Measurements from ENCODE around the gene ZNF565. TPM values are rescaled to one million over a fixed set of nuclear protein-coding genes. Genes with fewer than 3 reads are reported as not detected.
"Not testable (repeated sequence)": the region's sequence is repeated elsewhere in the genome, so short reads cannot be mapped to it uniquely, and the experiment has no call there.

ZNF565 gene
- total RNA-seq, 1 donor from 2014 or later: 2.2 TPM

DNA sequence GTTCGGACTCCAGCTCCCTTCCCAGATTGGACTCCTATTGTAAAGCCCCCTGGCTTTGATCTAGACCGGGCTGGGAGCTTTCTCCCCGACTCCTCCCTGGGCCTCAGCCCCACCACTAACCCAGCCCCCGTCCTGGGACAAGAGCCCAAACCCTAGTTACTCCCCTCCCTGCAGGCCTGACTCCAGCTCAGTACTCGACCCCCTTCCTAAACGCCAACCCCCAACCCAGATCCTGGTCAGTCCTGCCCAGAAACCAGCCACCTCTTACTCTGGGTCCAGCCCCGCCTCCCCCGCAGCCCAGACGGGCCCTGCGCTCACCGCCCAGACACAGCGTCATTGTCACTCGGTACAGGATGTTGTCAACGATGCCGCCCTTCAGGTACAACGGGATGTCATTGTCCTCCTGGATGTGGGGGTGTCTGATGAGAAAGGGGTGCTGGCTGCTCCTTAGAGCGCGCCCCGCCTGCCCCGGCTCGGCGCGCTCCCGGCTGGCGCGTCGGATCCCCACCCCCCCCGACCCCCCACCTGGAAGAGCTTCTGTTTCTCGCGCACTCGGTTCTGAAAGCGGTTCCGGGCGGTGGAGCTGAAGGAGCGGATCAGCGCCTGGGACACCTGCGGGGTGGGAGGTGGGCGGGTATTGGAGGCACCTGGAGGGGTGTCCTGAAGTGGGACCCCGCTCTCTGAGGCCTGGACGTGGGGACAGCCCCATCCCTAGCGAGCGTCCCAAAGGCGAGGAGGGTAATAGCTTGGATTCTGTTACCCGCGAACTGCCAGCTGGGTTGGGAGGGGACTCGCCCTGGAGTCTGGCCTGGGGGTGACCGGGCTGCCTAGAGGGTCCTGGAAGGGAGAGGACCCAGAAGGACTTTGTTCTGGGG is 63.1 kb downstream of the ZNF565 start:
- intact Hi-C loops (cut with micrococcal nuclease): no loop called here

DNA sequence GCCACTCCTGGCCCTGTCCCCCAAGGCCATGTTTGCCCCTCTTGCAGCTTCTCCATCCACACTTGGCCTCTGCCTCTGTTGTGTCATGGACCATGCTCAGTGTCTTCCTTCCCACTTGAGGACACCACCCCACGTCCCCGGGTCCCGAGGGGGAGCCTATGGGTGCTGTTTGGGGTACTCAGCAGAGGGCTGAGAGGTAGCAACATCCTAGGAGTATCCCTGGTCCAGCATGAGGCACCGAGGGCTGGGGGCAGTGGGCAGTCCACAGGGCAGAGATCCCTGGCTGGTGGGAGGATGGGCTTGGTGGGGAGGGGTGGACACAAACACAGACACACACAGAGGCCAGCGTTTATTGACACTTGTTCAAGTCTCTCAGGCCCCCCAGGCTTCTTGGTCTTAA is 63.9 kb downstream of the ZNF565 start:
- intact Hi-C loops (cut with micrococcal nuclease): no loop called here

DNA sequence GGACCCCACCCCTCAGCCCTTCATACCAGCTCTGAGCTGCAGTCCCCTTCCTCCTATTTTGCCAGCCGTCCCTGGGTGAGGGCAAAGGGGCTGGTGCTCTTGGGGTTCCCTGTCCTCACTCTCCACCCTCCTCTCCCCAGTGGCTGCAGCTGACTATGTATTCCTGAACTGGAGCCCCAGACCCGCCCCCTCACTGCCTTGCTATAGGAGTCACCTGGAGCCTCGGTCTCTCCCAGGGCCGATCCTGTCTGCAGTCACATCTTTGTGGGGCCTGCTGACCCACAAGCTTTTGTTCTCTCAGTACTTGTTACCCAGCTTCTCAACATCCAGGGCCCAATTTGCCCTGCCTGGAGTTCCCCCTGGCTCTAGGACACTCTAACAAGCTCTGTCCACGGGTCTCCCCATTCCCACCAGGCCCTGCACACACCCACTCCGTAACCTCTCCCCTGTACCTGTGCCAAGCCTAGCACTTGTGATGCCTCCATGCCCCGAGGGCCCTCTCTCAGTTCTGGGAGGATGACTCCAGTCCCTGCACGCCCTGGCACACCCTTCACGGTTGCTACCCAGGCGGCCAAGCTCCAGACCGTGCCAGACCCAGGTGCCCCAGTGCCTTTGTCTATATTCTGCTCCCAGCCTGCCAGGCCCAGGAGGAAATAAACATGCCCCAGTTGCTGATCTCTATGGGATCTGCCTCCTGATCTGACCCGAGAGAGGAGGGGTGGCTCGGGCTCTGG is 64.6 kb downstream of the ZNF565 start:
- intact Hi-C loops (cut with micrococcal nuclease): no loop called here

DNA sequence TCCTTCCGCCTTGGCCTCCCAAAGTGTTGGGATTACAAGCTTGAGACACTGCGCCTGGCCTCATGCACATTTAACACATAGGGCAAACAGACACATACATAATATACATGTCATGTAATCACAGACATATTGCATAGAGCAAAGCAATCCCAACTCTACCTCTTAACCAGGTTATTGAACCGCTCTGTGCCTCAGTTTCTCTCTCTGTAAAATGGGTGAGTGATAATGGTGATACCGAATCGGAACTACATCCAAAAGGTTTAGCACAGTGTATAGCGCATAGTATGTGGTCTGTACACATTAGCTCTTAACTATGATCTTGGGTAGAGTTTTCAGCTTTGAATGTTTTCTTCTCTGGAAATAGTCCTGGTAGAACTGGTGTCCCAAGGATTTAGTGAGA is 69.8 kb downstream of the ZNF565 start:
- intact Hi-C loops (cut with micrococcal nuclease): loop anchor here (5.0 kb wide), 2 partner anchors 233 to 1323 kb away; partner anchors contain the start of genes ZFP14, ZNF569 and ZNF570

DNA sequence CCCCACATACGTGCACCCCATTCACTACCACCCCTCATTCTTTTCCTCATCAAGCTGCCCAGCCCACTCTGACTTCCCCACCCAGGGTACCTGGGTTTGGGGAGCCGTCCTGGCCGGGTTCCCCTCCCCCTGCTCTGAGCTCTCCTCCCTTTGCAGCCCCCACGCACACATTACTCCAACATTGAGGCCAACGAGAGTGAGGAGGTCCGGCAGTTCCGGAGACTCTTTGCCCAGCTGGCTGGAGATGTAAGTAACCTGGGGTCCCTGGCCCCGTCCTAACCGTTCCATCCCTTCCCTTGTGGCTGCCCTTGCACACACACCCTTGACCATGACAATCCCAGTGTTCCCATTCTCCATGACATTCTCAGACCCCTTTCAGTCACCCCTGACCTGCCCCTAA is 72.0 kb downstream of the ZNF565 start:
- intact Hi-C loops (cut with micrococcal nuclease): loop anchor here (5.0 kb wide), 2 partner anchors 235 to 1325 kb away; partner anchors contain the start of genes ZFP14, ZNF569 and ZNF570

DNA sequence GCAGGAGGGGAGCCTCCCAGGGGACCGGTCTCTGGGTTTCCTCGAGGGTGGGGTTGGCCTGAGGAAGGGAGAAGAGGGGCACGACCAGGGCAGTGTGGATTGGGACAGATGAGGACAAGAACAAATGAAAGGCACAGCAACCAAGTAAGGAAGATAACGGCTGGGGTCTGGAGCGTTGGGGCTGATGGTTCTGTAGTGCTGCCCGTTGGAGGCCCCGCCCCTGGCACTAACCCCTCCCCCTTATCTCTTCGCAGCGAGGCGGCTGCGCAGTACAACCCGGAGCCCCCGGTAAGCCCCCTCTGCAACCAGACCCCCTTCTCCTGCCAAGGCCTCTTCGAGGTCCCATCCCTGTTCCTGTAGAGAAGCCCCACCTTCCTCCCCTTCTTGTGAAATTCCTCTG is 72.4 kb downstream of the ZNF565 start:
- intact Hi-C loops (cut with micrococcal nuclease): loop anchor here (5.0 kb wide), 2 partner anchors 235 to 1325 kb away; partner anchors contain the start of genes ZFP14, ZNF569 and ZNF570

DNA sequence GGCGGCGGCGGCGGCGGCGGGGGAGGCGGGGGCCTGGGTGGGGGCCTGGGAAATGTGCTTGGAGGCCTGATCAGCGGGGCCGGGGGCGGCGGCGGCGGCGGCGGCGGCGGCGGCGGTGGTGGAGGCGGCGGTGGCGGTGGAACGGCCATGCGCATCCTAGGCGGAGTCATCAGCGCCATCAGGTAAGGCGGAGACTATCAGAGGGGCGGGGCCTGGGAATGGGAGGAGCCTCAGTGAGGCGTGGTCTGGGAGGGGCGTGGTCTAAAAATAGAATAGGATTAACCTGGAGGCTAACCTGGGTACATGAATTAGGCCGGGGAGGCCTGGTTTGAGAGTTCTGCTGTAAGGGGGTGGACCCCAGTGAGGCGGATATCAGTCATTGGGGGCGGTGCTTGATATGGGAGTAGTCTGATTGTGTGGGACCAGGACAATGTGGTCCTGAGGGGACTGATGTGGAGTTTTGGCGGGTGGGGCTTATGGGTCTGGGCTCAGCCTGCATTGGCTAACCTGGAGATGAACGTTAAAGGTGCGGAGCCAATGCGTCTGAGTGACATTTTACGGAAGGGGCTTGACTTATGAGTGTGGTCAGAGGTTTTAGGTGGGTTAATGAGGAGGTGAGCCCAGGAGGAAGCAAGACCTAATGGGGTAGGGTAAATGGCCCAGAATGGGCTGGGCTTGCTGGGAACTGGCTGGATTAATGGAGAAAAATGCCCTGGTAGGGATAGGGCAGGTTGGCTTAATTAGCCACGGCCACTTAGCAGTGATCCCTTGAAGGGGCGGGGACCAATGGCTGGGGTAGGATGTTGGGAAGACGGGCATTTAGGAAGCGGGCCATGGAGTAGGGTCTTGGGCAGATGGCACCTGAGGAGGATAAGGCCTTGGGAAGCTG is 73.2 kb downstream of the ZNF565 start:
- intact Hi-C loops (cut with micrococcal nuclease): loop anchor here (1.0 to 5.0 kb wide), 8 partner anchors 9 to 1326 kb away; partner anchors contain the start of genes TBCB, THAP8, WDR62 and ZFP14

DNA sequence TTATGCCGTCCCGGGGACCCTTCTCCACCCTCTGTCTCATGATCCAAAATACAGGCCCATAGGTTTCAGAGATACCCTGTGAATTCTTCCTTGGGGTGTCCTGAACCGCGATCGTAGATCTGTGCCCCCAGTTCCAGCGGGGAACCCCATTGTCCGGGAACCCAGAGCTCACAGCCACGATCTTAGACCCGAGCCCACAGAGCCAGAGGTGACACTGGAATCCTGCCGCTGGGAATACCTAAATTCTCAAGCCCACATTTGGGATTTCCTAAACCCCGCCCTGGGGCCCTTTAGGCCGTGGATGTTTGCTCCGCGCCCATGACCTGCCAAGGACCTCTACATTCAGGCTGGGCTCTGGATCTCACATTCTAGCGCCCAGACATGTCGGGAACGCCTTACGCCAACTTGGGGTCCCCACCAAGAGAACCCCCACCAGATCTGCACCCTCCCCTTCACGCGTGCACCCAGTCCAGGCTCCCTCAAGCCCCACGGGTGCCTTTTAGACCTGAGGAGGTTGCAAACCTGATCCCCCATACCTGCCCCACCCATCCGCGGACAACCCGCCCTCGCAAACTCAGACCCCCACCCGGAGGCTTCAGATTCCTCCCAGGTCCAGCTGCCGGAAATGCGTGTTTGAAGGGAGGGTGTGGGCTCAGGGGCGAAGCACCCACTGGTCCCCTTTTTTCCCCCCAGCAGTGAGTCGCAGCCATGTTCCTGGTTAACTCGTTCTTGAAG is 74.0 kb downstream of the ZNF565 start:
- intact Hi-C loops (cut with micrococcal nuclease): loop anchor here (1.0 to 5.0 kb wide), 8 partner anchors 8 to 1327 kb away; partner anchors contain the start of genes TBCB, THAP8, WDR62 and ZFP14

DNA sequence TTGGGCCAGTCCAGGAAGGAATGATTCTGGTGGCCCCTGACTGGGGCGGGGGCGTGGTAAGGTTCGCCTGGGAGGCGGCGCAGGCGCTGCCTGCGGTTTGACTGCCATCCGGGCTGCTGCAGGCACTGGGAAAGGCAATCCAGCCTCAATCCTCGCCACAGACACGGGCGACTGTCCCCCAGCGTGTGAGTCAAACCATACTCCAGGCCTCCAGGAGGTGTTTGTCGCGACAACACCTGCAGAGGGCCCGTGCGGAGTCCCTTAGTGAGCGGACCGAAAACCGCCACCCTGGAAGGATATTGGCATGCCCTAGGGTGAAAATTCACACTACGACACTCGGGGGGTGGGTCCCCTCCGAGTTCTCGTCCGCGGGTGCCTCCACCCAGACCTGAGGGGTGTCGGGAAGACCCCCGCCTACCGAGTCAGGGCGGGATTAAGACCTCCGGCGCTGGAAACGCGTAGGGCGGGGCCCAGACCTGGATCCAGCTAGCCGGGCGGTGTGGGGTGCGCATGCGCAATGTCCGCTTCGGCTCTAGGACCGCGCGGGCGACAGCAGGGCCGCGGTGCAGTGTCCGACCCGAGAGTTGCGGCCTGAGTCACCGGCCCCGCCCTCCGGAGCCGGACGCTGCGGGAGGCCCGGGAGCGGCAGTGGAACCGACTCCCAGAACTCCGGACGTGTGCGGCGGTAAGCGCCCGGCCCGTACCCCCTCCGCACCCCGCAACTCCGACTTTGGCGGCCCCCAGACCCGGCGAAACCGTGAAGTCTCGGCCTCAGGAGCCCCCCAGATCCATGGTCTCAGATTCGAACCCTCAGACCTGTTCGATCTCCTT is 74.8 kb downstream of the ZNF565 start, which contains the start of gene CAPNS1:
Gene CAPNS1, plus strand, starts transcription at position 594 of the 831 bp plus-strand sequence. CDS start 946 bp downstream, outside the sequence.
- intact Hi-C loops (cut with micrococcal nuclease): loop anchor here (1.0 to 5.0 kb wide), 4 partner anchors 144 to 1328 kb away; partner anchors contain the start of genes SDHAF1, ZFP14, ZNF569 and ZNF570

DNA sequence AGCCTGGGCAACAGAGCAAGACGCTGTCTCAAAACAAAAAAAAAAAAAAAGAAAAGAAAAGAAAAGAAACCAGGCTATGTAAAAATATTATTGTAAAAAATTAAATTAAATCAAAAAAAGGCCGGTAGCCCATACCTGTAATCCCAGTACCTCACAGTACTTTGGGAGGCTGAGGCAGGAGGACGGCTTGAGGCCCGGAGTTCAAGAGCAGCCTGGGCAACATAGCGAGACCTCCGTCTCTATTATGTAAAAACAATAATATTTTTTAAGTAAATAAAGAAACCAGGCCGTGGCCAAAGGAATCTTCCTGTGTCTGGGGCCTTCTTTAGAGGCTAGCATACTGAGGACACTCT is 75.4 kb downstream of the ZNF565 start:
- intact Hi-C loops (cut with micrococcal nuclease): loop anchor here (1.0 kb wide), 2 partner anchors 144 to 208 kb away; partner anchors contain the start of gene SDHAF1

DNA sequence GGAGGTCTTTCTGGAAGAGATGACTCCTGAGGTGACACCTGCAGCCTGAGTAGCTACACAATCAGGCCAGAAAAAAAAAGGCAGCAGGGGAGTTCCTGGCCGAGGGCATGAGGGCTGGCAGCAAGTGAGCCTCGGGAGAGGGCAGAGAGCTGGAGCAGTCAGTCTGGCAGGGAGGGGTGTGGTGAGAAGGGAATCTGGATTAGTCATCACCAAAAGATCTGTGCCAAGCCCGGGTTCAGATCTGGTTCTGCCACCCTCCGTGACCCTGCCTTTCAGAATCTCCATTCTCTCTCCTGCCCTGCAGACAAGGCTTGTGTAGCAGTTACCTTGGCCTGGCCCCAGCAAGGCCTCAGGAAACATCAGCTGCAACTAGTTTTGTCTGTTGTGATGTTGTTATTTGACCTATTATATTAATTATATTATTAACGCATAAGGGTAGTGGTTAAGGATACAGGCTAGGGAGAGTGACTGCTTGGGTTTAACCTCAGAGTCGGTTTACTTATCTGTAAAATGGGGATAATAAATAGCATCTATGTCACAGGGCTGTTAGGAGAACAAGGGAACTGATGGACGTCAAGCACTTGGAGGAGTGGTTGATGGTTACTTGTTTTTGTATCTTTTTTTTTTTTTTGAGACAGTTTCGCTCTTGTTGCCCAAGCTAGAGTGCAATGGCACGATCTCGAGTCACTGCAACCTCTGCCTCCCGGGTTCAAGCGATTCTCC is 77.3 kb downstream of the ZNF565 start:
- intact Hi-C loops (cut with micrococcal nuclease): no loop called here

DNA sequence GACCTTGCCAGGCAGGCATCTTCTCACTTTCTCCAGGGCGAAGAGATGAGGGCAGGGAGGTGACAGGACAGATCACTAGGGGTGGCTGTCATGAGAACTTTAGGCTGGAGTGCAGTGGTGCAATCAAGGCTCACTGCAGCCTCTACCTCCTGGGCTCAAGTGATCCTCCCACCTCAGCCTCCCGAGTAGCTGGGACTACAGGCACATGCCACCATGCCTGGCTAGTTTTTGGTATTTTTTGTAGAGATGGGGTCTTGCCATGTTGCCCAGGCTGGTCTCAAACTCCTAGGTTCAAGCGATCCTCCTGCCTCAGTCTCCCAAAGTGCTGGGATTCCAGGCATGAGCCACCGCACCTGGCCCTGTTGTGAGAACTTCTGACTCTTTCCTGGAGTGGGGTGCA is 79.6 kb downstream of the ZNF565 start:
- intact Hi-C loops (cut with micrococcal nuclease): not testable (repeated sequence)

Other genes with a start within 250 kb of the ZNF565 start
- gene SDHAF1, start 219.5 kb downstream of the ZNF565 start, total RNA-seq: 16.8 and 17.4 TPM in 2 replicates
- gene SYNE4, start 205.9 kb downstream of the ZNF565 start, total RNA-seq: 2.6 and 2.7 TPM in 2 replicates
- gene ALKBH6, start 200.5 kb downstream of the ZNF565 start, total RNA-seq: 49.1 and 52.2 TPM in 2 replicates
- gene CLIP3, start 181.8 kb downstream of the ZNF565 start, total RNA-seq: 3.4 and 3.8 TPM in 2 replicates
- 2.6 and 3.5 TPM in 2 replicates for gene THAP8, start 160.4 kb downstream of the ZNF565 start, total RNA-seq
- 20.3 and 21.7 TPM in 2 replicates for gene WDR62, start 159.8 kb downstream of the ZNF565 start, total RNA-seq
- gene OVOL3, start 103.5 kb downstream of the ZNF565 start, total RNA-seq: not detected in 2 replicates
- gene POLR2I, start 99.8 kb downstream of the ZNF565 start, total RNA-seq: 47.8 and 53.4 TPM in 2 replicates
- gene TBCB, start 99.2 kb downstream of the ZNF565 start, total RNA-seq: 198 and 205 TPM in 2 replicates
- gene CAPNS1, start 74.6 kb downstream of the ZNF565 start, total RNA-seq: 439 and 454 TPM in 2 replicates
- gene COX7A1, start 62.2 kb downstream of the ZNF565 start, total RNA-seq: not detected in 2 replicates
- gene ZNF146, start 441 bp upstream of the ZNF565 start, total RNA-seq: 57.8 and 60.7 TPM in 2 replicates
- 4.9 and 6.0 TPM in 2 replicates for gene ZFP14, start 164.5 kb upstream of the ZNF565 start, total RNA-seq
- 4.8 and 5.1 TPM in 2 replicates for gene ZFP82, start 204.0 kb upstream of the ZNF565 start, total RNA-seq

All from T-helper 1 cell treated with Interleukin-12 subunit alpha and Interleukin-12 subunit beta and Interleukin-4 antibody, amounts not matched to agents 30 ng/mL and 1 ng/mL, for 36 hours (primary cell).